HepG2 (cell line): ENCODE results near the gene NFS1. TPM values are rescaled to one million over a fixed set of nuclear protein-coding genes. Genes with fewer than 3 reads are reported as not detected.
"Not testable (repeated sequence)": the region's sequence is repeated elsewhere in the genome, so short reads cannot be mapped to it uniquely, and the experiment has no call there.

Source experiments
- ATAC-seq: fragments of 200-7000 bp; cut with Tn5 transposase; 3 replicates; pipeline ENCODE4 v1.9.1; 2020; ENCODE audit warnings: mild to moderate bottlenecking, moderate library complexity
- BruUV-seq: library from RNA; stranded (reverse); fragments of 400-500 nt; replicated peaks from 2 replicates; lab custom pipeline; 2021; lab: Mats Ljungman, UMichigan
- CTCF ChIA-PET: fragments of 300-600 bp; formaldehyde crosslinking; extraction: SDS; loops from one replicate; lab custom pipeline; 2021; ENCODE audit warnings: low total read pairs, inconsistent platforms, low intra/inter-chr PET ratio; lab: Yijun Ruan, JAX
- POLR2A ChIA-PET: fragments of 350-600 bp; sonication (Branson Sonifier 250); formaldehyde crosslinking; loops from one replicate; lab custom pipeline; 2020; ENCODE audit warnings: antibody characterized with exemption, inconsistent platforms; lab: Yijun Ruan, JAX
- DNase-seq: peaks from one replicate; pipeline ENCODE4 v3.0.0-alpha.2; 2015; ENCODE audit warnings: low spot score
- FAIRE-seq: peaks from 3 replicates; lab custom pipeline; 2011; peaks lifted over from hg19 to GRCh38; lab: Jason Lieb, UNC
- H2AFZ ChIP-seq: one replicate; pipeline ENCODE4 v1.6.1; 2011; ENCODE audit warnings: low read length, inconsistent platforms
- H3K27ac ChIP-seq: fragments of 300-600 bp; 3 replicates; pipeline ENCODE4 v1.8.0; 2011; ENCODE audit warnings: mixed run types, mild to moderate bottlenecking, mixed read lengths, low read length, inconsistent platforms; ENCODE audit not compliant: insufficient read depth; ENCODE audit errors: extremely low read length
- H3K27me3 ChIP-seq, 2 experiments: fragments of 200-600 bp in 1 of 2; 2 replicates in 1 of 2; 3 replicates in 1 of 2; pipeline versions ENCODE4 v1.6.0 to v1.8.0; 2011; ENCODE audit warnings: low read length in 2 of 2, mild to moderate bottlenecking in 2 of 2, moderate library complexity in 2 of 2, inconsistent platforms in 1 of 2; ENCODE audit not compliant: insufficient read depth in 2 of 2, control insufficient read depth in 1 of 2
- H3K36me3 ChIP-seq, 2 experiments: fragments of 200-600 bp in 1 of 2; replicated peaks in 1 of 2; 2 replicates in 1 of 2; 3 replicates in 1 of 2; pipeline versions ENCODE4 v1.5.1 to v1.8.0; 2011; ENCODE audit warnings: low read length in 2 of 2, inconsistent platforms in 1 of 2; ENCODE audit not compliant: insufficient read depth in 2 of 2, control insufficient read depth in 1 of 2
- H3K4me1 ChIP-seq: 2 replicates; pipeline ENCODE4 v1.5.1; 2012; ENCODE audit warnings: low read length, inconsistent platforms; ENCODE audit not compliant: insufficient read depth
- H3K4me2 ChIP-seq: 2 replicates; pipeline ENCODE4 v1.6.0; 2011; ENCODE audit warnings: low read depth, low read length, inconsistent platforms
- H3K4me3 ChIP-seq, 3 experiments: fragments of 200-600 bp in 1 of 3; sonication (generic), shearing (Covaris generic) in 1 of 3; replicated peaks in 1 of 3; 2 replicates each; pipeline ENCODE4 v1.5.1; 2011 to 2016; ENCODE audit warnings: low read length in 3 of 3, inconsistent platforms in 2 of 3, low read depth in 2 of 3, mild to moderate bottlenecking in 2 of 3, control low read depth in 1 of 3, mixed read lengths in 1 of 3; ENCODE audit not compliant: insufficient read depth in 1 of 3
- H3K79me2 ChIP-seq: one replicate; pipeline ENCODE4 v1.6.1; 2011; ENCODE audit warnings: low read length, inconsistent platforms; ENCODE audit not compliant: insufficient read depth
- H3K9ac ChIP-seq: 2 replicates; pipeline ENCODE4 v1.6.0; 2011; ENCODE audit warnings: mild to moderate bottlenecking, low read depth, low read length, inconsistent platforms; ENCODE audit not compliant: insufficient read depth
- H3K9me3 ChIP-seq: 2 replicates; pipeline ENCODE4 v1.5.1; 2012; ENCODE audit warnings: mild to moderate bottlenecking, low read length
- H4K20me1 ChIP-seq: 2 replicates; pipeline ENCODE4 v1.6.0; 2011; ENCODE audit warnings: inconsistent platforms, mild to moderate bottlenecking, low read length, moderate library complexity; ENCODE audit not compliant: insufficient read depth
- ARID4A ChIP-seq: sonication (generic); formaldehyde crosslinking; IDR thresholded peaks from 2 replicates; pipeline ENCODE4 v1.5.0; 2020; ENCODE audit warnings: mild to moderate bottlenecking, missing genetic modification reagents, borderline replicate concordance
- CEBPB ChIP-seq: IDR thresholded peaks from 2 replicates; pipeline ENCODE4 v1.6.1; 2011; ENCODE audit warnings: low read depth, low read length, improper control_type of control experiment, borderline replicate concordance
- CEBPG ChIP-seq: IDR thresholded peaks from 2 replicates; pipeline ENCODE4 v1.6.1; 2016
- GABPB1 ChIP-seq: IDR thresholded peaks from 2 replicates; pipeline ENCODE4 v1.6.1; 2016; ENCODE audit warnings: mild to moderate bottlenecking, missing genetic modification reagents, moderate library complexity, missing compliant biosample characterization
- HOXA3 ChIP-seq: sonication (generic); formaldehyde crosslinking; IDR thresholded peaks from 2 replicates; pipeline ENCODE4 v1.5.0; 2020; ENCODE audit warnings: missing genetic modification reagents
- NFKB2 ChIP-seq: sonication (generic); formaldehyde crosslinking; IDR thresholded peaks from 2 replicates; pipeline ENCODE4 v1.4.0; 2020; ENCODE audit warnings: missing genetic modification reagents, borderline replicate concordance
- PAF1 ChIP-seq: IDR thresholded peaks from 2 replicates; pipeline ENCODE4 v1.6.1; 2016; ENCODE audit warnings: missing genetic modification reagents, missing compliant biosample characterization
- POLR2A ChIP-seq, 2 experiments: IDR thresholded peaks; 2 replicates each; pipeline ENCODE4 v1.6.1; 2011; ENCODE audit warnings: low read depth in 2 of 2, low read length in 2 of 2, mild to moderate bottlenecking in 1 of 2, moderate library complexity in 1 of 2; ENCODE audit not compliant: insufficient read depth in 1 of 2
- POLR2AphosphoS2 ChIP-seq: IDR thresholded peaks from 2 replicates; pipeline ENCODE4 v1.6.1; 2011; ENCODE audit warnings: low read depth, low read length, improper control_type of control experiment
- POLR2G ChIP-seq: fragments of 200-400 bp; formaldehyde crosslinking; IDR thresholded peaks from 2 replicates; pipeline ENCODE4 v1.6.1; 2018; ENCODE audit warnings: mild to moderate bottlenecking, low read depth, low read length, moderate library complexity
- RBM22 ChIP-seq: fragments of 200-400 bp; formaldehyde crosslinking; optimal IDR thresholded peaks from 2 replicates; pipeline ENCODE3; 2017; ENCODE audit warnings: mild to moderate bottlenecking, low read length, moderate library complexity
- SALL2 ChIP-seq: sonication (generic); formaldehyde crosslinking; IDR thresholded peaks from 2 replicates; pipeline ENCODE4 v1.8.1; 2023; ENCODE audit warnings: mild to moderate bottlenecking, missing genetic modification reagents, inconsistent platforms
- SRSF1 ChIP-seq: fragments of 200-400 bp; formaldehyde crosslinking; optimal IDR thresholded peaks from 2 replicates; pipeline ENCODE3; 2017; ENCODE audit warnings: mild to moderate bottlenecking, low read depth, low read length, moderate library complexity
- THAP7 ChIP-seq: sonication (generic); formaldehyde crosslinking; IDR thresholded peaks from 2 replicates; pipeline ENCODE4 v1.8.1; 2023; ENCODE audit warnings: mild to moderate bottlenecking, missing genetic modification reagents
- ZNF160 ChIP-seq: sonication (generic); formaldehyde crosslinking; IDR thresholded peaks from 2 replicates; pipeline ENCODE4 v1.8.0; 2022; ENCODE audit warnings: mild to moderate bottlenecking, inconsistent platforms, missing genetic modification reagents
- ZNF275 ChIP-seq: sonication (generic); formaldehyde crosslinking; IDR thresholded peaks from 2 replicates; pipeline ENCODE4 v1.8.0; 2022; ENCODE audit warnings: missing genetic modification reagents, mild to moderate bottlenecking, inconsistent platforms, borderline replicate concordance
- WGBS: methylation state at CpG from one replicate; pipeline ENCODE4 v1.1.6; 2017; ENCODE audit warnings: low lambda C conversion rate; 5-methylcytosine and 5-hydroxymethylcytosine counted together
- in situ Hi-C: cut with HindIII; loops from 2 replicates; pipeline ENCODE4 v1.10.0; 2017; ENCODE audit warnings: low pct_unique_long_range_greater_than_20kb; ENCODE audit not compliant: extremely low pct_ligation_motif_present
- intact Hi-C: fragments of 100-400 bp; cut with micrococcal nuclease; formaldehyde crosslinking; loops from one replicate; pipeline ENCODE4 v1.10.0; 2022; ENCODE audit not compliant: unreplicated experiment
- polyA plus RNA-seq, 8 experiments: library from polyadenylated mRNA; depleted of rRNA in 3 of 8; stranded (reverse) in 7 of 8; unstranded in 1 of 8; fragments of >200 nt; fragmentation: Illumina TruSeq in 4 of 8; extraction: Trizol in 4 of 8; gene quantifications; 2 replicates each; pipeline versions ENCODE4 v1.2.1 to v1.2.3, GENCODE V29; 2011 to 2016; ENCODE audit warnings: low read depth in 4 of 8, missing spikeins in 1 of 8, mixed read lengths in 1 of 8; ENCODE audit not compliant: insufficient read depth in 1 of 8
- total RNA-seq, 5 experiments: library from RNA; depleted of rRNA; stranded (reverse); fragments of >200 nt; fragmentation: Illumina TruSeq; extraction: Trizol; gene quantifications; 2 replicates each; pipeline ENCODE4 v1.2.3, GENCODE V29; 2016; ENCODE audit warnings: low read depth in 1 of 5

NFS1 gene
- total and polyA plus RNA-seq, 2 of the 13 experiments (the other 11 are each of a cell fraction or from before 2014, with no cell fraction given) = 65.9 to 88.1 TPM

GRCh38 chr20:35713120-35713519 lies 14.0 kb upstream of the NFS1 start:
- H3K9me3 ChIP-seq, H3K27ac ChIP-seq, H3K4me3 ChIP-seq, H3K4me2 ChIP-seq, FAIRE-seq, H3K9ac ChIP-seq, intact Hi-C loops, in situ Hi-C loops, H3K4me1 ChIP-seq, H3K27me3 ChIP-seq, DNase-seq, CTCF ChIA-PET, H2AFZ ChIP-seq, BruUV-seq: not testable (repeated sequence)
- peaks cover 88% of the 10 kb centered on the region for H3K79me2 ChIP-seq
- peak; percentile 1; the same call in 1 of the 3 replicates for ATAC-seq
- H4K20me1 ChIP-seq = peaks cover 98% of the 10 kb centered on the region
- WGBS = 95% methylated on average over 9 of the region's 9 CpGs
- POLR2A ChIA-PET = interaction anchor here (1.0 to 23.6 kb wide), 6 partner anchors 11 to 97 kb away, joined by 3 to 319 read pairs (median 10); partner anchors contain the start of genes NFS1, RBM39, ROMO1 and SPAG4
- peaks cover 58 to 93% of the 10 kb centered on the region in 2 experiments for H3K36me3 ChIP-seq
- TF ChIP-seq ARID4A (CRISPR knock-in tag) = peak; percentile 13; the same call in 1 of the 2 replicates
- peak; percentile 68; the same call in 1 of the 2 replicates for TF ChIP-seq CEBPB
- TF ChIP-seq NFKB2 = 0 out of 2 replicates have a peak, but pooled peaks have one; percentile 54
- peak; percentile 51; the same call in 1 of the 2 replicates for TF ChIP-seq POLR2G
- 0 out of 2 replicates have a peak, but pooled peaks have one; percentile 48 for TF ChIP-seq ZNF160 (CRISPR knock-in tag)
- TF ChIP-seq HOXA3 (CRISPR knock-in tag) = 0 out of 2 replicates have a peak, but pooled peaks have one; percentile 10
- TF ChIP-seq PAF1 (CRISPR knock-in tag) = peak; percentile 55; the same call in 1 of the 2 replicates
- TF ChIP-seq POLR2AphosphoS2 = peak; percentile 72; the same call in 1 of the 2 replicates
- TF ChIP-seq RBM22 = peak; percentile 98
- TF ChIP-seq ZNF275 (CRISPR knock-in tag) = 0 out of 2 replicates have a peak, but pooled peaks have one; percentile 58
- TF ChIP-seq CEBPG (CRISPR knock-in tag) = peak; percentile 60
- 0 out of 2 replicates have a peak, but pooled peaks have one; percentile 25 for TF ChIP-seq SALL2
- TF ChIP-seq POLR2A (IDR thresholded peaks at IDR 0.05; ENCODE audit: insufficient read depth in 1 of 2, low read depth in 2 of 2, low read length in 2 of 2) = peak in 1 of 2 experiments; percentile 35; a peak in 2 of 4 replicates
- peak; percentile 24 for TF ChIP-seq SRSF1
- TF ChIP-seq GABPB1 = 0 out of 2 replicates have a peak, but pooled peaks have one; percentile 2
- 0 out of 2 replicates have a peak, but pooled peaks have one; percentile 44 for TF ChIP-seq THAP7
